CMK (cell line): ENCODE measurements around the gene TMEM229B.
A peak's percentile ranks its signal among the peaks of the same experiment; 100 is the strongest.

ENCODE experiments used
- DNase-seq: peaks from one replicate; pipeline ENCODE4 v3.0.0-alpha.2; 2010; ENCODE audit warnings: low read depth

The TMEM229B gene

DNA sequence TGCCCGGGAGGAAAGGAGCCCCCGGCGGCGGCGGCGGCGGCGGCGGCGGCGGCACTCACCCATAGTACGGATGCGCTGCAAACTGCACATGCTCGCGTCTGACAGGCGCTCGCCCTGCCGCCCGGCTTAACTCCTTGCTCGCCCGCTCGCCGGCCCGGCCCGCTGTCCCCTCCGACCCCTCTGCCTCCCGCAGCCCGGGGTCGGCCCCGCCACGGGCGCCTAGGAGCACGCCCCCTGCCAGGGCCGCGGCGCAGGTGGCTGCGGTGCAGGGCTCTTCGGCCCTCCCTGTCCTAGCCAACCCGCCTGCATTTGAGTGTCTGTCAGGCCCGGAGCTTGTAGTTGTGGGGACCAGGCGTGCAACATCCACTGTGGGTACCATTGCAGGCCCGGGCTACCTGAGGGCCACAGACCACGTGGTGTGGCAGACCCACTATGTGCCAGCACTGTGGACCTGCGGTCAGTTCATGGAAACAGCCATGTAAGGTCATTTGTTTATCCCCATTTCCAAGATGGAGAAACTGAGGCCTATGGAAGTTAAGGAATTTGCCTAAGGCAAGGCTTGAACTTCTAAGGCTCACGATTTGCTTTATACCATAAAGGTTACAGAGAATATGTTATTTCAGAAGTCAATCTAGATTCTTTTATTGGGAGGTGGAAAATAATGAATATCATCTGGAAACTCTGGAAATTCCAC is 27.0 kb upstream of the TMEM229B start:
- DNase-seq = no peak

DNA sequence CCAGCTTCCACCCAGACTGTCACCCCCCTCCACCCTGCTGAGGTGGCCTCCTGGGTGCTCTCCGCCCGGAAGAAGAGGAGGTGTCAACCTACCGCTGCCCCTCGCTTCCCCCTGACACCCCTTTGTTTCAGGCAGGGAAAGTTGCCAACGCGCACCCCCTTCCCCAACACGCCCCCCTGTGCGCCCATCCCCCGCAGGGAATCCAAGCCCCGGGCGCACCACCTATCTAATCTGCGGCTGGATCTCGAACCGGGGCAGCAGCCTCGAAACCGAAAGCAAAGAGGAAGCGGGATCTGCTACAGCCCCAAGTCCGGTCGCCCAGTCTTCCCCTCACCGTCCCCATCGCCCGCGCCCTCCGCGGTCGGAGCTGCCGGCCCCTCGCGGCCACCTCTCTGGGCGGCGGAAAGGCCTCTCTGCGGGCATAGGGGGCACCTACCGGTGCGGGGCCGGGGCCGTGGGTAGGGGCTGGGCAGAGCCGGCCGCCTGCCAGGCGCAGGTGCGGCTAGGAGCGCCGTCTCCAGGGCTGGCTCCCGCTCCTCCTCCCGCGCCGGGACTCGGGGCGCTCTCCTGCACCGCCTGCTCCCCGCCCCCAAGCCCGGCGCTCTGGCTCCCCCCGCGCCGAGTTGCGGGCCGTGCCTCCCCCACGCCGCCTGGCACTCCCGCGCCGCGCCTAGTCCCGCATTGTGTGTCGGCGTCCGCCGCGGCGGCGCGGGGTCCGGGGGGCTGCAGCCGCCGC is 26.3 kb upstream of the TMEM229B start:
- peak; percentile 29 for DNase-seq

DNA sequence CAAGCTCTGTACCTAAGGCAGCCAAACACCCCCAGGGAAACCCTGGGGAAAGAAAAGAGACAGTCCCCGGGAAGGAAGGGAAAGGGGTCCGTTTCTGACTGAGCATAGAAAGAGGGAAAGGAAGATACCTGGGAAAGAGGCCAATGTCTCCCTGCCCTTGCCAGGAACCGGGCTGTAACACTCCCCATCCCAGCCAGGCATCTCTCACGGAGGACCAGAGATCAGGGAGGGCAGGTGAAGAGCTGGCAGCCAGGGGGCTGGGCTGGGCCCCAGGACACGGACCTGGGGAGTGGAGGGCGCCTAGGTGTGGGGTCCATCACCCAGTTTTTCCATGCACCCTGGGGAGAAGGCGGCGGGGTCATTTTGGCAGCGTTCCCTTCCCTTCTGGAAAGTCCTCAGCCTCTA is 25.7 kb upstream of the TMEM229B start:
- no peak for DNase-seq

DNA sequence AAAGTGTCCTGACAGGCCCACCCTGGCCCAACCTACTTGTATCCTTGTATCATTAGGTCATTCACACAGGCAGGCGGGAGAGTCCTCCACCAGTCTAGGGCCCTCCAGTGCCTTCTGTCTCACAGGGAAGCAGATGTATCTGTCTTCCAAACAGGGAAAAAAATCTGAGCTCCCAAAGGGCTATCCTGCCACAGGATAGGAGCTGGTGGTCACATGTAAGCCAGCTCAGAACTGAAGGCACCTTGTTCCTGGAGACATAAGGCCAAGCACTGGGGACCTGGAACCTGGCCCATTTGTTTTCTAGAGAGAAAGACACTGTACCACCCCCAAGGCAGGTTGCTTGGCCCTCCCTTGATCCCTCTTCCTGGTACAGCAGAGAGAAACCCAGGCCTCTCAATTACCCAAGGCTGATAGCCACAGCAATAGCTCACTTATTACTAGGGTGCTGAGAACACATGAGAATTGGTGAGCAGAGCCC is 25.1 kb upstream of the TMEM229B start:
- DNase-seq = no peak

DNA sequence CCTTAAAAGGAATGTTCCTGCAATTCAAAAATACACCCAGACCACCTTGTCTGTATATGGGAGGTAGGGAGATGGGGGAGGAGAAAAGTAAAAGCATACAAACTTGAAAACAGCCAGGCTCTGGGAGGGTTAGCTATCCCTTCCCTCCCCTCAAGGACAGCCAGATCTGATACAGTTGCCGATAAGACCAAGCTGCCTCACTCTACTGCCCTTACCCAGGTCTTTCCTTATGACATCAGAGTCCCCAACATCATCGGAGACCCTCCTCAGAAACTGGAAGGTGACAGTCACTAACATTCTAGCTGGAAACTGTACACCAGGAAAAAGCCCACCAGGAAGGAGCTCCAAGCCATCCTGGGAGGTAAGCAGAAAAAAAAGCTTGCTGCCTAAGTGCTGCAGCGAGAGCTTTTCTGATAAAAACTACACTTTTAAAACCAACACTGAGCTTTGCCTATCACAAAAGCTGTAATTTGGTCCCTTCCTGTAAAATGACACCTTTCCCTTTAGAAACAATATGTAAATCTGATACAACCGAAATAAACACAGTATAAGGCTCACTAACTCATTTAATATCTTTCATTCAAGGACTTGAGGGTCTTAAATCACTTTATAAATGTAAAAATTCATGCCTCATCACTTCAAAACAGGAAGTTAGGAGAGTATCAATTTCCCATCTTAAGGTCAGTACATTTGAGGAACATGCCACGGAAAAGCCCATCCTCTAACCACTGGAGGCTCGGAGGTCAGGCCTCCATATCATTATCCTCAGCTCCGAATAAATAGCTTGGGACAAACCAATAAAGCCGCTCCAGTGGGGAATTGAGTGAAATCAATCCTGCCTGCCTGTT is 24.2 kb upstream of the TMEM229B start:
- DNase-seq = no peak

DNA sequence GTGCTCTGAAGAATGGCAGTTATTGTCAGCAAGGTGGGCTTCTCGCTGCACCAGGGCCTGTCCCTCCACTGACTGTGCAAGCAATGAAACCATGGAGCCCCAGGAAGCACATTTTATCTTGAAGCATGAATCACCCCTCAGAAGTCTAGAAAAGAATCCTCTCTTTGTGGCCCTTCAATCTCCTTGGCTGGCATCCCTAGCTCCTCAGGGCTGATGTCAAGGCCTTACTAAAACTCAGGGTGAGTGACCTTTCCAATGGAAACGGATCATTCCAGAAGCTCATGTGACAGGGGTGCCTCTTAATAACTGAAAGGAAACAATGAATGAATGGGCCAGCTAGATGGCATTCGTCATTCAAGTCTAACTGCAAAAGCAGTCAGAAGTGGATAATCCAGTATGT is 22.3 kb upstream of the TMEM229B start:
- DNase-seq = no peak

DNA sequence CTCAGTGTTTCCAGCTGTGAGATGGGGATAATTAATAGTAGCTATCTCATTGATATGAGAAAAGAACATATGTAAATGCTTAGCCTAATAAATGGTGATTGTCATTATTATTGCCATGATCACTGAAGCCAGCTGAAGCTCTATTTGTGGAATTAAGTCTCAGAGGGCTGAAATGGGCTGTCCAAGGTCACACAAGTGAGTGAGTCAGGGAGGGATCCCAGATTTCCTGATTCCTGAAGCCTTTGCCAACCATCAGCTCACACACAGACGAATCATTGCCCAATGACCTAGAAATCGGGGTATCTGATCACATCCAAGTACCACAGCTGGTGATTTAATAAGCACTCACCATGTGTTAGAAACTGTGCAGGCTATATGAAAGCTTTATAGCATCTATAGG is 21.6 kb upstream of the TMEM229B start:
- DNase-seq = no peak

DNA sequence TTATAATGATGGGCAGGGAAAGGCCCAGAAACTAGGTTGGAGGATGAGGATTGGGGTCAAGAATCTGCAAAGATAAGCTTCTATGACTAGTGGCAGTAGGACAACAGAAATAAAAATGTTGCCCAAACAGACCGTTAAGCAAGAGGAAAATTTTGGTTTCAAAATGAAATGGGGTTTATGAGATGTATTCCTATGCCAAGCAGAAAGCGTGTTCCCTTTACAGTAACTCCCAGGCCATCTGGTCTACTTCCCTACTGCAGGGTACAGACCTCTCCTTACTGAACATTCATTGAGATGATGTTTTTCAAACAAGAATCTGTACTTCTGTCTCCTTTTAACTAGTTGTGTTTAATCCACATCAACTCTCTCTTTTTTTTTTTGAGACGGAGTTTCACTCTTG is 20.4 kb upstream of the TMEM229B start:
- DNase-seq = no peak

DNA sequence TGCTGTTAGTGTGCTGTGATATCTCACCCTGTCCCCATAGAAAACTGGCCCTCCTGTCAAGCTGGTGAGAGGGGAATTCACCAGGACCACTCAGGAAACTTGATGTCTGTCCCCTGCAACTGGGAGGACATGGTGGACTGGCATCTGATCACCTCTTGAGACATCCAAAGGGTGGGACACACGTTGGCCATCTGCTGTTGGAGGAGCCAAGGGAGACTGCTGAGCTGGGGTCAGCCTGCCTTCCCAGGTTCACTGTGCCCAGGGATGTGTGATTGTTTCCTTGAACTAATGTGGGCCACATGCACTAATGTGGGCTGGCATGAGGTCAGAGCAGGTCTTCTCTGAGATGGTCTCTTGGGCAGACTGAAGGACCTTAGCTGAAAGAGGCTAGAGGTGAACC is 16.7 kb upstream of the TMEM229B start:
- no peak for DNase-seq

DNA sequence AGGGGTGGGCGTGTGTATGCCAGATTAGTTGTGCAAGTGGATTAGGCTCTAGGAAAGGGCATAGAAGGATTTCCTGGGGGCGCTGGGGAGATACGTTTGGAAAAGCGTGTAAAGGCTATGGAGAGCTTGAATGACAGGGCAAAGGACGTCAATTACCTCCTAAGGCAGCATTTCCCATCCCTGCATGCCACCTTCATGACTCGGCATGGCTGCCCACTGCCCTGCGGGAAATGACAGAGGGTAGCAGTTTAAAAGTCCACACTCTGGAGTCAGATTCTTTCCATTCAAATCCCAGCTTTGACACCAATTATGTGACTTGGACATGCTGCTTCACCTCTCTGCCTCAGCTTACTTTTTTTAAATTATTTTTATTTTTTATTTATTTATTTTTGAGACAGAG is 14.8 kb upstream of the TMEM229B start:
- no peak for DNase-seq

DNA sequence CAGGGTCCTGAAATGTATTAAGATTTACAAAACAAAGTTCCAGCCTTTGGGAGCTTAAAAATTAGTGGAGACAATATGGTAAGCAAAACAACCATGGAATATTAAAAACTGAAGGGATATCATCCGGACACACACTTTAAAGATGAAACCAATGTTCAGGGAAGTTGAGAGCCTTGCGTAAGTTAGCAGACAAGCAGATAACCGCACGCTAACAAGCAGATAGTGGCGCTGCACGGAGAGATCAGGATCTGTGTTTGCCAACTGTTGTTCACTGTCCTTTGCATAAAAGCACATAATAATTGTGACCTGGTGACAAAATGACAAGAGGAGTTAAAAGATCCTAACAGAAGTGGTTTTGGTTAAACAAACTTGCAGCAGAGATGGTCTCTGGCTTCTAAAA is 14.3 kb upstream of the TMEM229B start:
- no peak for DNase-seq

DNA sequence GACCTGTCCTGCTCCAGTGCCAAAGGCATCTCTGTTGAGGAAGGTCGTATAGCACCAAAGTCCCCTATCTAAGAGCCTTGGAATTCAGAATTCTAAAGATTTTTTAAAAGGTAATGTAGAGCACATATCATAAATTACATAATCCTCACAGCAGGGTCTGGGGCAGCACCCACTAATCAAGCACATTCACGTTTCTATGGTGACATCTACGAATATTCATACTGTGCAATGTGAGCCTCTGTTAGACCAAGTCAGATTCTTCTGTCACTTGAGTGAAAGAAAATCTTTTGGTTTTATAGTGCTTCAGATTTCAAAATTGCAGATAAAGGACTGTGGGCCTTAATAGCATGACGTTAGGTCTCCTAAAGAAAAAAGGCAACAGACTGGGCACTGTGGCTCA is 13.1 kb upstream of the TMEM229B start:
- DNase-seq = no peak

DNA sequence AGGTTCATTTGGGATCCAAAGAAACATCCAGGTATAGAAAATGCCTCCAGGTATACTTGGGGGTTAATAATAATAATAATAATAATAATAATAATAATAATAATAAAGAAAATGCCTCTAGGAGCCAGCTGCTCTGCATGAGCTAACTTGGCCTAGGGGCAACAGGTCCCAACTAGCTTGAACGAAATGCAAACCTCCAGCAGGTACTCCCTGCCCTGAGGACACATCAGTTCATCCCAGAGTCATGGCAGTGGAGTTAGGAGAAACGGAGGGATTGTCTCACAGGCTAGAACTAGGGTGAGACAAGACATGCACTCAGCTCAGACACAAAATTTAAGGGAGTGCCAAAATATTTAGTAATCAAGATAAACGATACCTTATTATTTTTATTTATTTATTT is 12.5 kb upstream of the TMEM229B start:
- DNase-seq = no peak

DNA sequence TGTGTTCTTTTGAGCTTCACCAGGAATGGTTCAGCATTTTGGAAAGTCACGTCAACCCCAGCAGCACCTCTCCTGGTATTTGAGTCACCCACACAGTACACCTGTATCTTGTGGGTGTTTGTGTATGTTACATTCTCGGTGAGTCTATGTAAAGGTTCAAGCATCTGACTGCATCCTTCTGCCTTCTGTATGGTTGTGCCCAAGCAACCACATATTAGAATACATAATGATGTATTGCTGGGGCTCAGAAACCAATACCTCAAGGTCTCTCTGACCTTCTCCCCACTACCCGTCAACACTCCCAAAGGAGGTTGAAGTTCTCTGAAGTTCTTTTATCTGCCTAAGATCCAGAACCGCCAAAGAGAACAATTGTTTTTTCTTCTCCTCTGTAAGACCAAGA is 9.2 kb upstream of the TMEM229B start:
- no peak for DNase-seq

DNA sequence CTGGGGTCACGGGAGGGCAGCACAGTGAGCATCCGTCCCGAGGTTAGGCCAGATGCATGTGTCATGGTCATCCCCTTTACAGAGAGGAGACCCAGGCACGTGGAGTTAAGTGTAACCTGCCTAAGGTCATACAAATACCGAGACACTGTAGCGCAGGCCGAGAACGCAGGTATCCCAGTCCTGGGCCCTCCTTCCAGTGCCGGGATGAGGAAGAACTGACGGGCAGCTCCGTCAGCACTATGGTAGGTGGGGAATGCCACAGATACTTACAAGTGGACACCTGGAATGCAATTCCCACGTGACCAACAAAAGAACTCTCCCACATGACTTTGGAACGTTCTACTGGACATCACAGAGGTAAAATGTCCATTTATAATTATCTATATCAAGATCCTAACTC is 8.7 kb upstream of the TMEM229B start:
- DNase-seq = no peak

DNA sequence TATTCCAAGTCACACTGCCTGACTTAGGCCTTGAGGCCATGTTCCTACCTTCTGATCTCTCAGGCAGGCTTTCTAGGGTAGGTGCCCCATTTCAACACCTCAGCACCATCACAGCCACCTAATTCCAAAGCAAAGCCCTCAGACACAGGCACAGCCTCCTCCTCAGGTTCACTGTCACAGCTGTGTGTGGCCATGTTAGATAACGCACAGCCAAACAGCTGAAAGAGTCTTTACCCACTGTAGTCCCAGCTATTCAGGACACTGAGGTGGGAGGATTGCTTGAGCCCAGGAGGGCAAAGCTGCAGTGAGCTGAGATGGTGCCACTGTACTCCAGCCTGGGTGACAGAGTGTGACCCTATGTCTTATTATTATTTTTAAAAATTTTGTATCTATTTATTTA is 7.3 kb upstream of the TMEM229B start:
- DNase-seq = no peak

DNA sequence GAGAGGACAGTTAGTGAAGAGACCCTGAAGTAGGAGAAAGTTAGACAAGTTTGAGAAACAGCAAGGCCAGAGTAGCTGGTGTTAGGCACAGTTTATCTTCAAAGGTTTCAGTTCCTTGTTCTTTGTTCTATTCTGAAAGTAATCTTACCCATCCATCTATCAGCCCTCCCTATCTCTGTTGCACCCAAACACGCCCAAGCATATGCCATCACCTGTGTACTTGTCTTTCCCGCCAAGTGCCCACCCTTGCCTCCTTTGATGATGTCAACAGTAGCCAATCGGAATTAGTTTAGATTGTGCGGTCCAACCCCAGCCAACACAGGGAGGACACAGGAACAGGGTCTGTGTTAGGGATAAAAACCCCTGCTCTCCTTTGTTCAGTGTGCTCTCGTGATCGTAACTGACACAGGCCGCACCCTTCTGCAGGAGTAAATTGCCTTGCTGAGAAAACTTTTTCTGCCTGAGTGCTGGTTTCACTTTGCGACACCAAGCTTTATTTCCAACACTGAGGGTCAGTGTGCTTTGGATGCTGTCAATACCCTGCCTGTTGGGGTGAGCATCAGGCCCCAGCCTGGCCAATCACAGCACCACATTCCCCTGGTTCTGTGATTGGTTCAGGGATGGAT is 4.7 kb upstream of the TMEM229B start:
- no peak for DNase-seq

DNA sequence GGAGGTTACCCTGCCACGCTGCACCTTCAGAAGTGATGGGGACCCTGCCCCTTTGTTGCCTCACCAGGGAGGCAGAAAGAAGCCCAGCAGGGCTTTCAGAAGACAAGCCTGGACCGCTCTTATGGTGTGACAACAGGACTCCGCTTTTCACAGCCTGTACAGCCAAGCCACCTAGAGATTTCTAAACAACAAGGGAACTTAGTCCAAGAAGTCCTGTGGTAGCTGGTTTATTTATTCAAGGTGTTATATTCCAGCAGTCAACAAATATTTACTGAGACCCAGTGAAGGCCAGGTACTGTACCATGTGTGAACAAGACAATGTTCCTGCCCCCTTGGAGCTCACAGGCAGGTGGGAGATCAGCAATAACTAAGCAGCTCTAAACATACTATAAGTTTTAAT is 4.0 kb upstream of the TMEM229B start:
- no peak for DNase-seq

DNA sequence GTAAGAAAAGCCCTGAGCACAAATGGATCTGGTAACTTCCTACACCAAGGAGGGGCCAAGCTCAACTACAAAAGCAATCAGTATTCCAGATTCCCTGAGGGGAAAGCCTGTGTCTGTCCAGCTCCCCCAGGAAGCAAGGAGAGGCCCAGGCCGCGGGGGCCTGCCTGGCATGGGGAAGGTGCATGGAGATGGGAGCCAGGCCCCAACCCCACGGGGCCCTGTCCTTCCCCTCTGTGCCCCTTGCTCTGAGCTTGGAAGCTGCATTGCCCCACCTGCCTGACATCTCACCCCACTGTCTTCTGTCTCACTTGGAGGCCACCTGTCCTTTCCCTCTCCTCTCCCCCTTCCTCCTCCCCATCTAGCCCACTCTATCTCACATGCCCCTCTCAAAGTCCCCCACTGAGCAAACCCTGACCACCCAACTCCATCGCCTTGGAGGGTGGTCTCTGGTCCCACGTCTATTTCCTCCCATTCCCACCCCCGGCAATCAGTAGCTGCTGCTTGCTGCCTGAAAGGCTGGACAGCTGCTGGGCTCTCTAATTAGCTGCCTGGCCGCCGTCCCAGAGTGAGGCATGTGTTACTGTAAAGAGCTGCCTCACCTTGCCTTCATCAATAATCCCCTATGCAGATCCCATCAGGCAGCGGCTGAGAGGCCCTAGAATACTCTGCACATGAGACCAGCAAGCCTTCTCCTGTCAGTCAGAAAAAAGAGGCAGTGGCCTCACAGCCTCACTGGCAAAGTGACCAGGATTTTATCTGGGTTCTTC is 3.4 kb upstream of the TMEM229B start:
- no peak for DNase-seq

DNA sequence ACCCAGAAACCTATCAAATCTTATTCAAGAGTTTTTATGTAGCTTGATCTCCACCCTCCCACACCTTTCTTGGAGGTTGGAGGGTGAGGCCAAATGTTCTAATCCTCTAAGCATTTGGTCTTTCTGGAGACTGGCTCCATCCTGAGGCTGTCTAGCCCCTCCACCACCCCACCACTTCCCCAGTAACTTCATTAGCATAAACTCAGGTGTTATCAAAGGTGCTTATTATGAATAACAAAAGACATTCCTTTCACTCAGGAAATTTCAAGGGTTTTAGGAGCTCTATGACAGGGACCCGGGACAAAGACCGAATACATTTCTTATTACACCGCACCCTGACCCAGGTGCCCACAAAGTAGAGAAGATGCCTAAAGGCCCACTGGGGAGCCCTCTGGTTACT is 2.8 kb upstream of the TMEM229B start:
- no peak for DNase-seq

DNA sequence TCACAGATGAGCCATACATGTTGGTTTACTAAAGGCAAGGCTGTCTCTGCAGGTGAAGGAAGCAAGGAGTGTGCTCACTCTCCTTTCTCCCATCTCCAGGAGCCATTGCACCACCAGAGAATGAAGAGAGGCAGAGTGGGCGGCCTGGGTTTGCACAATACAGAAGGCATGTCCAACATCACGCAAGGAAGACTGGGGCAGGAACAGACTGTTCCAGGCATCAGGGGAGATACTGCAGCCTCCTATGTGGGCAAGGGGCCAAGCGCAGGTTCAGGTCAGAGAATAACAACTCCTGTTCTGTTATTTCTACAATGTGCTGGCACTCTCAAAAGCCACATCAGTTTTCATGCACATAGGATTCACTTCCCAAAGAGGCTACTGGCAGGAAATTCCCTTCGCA is 1.7 kb upstream of the TMEM229B start:
- no peak for DNase-seq

DNA sequence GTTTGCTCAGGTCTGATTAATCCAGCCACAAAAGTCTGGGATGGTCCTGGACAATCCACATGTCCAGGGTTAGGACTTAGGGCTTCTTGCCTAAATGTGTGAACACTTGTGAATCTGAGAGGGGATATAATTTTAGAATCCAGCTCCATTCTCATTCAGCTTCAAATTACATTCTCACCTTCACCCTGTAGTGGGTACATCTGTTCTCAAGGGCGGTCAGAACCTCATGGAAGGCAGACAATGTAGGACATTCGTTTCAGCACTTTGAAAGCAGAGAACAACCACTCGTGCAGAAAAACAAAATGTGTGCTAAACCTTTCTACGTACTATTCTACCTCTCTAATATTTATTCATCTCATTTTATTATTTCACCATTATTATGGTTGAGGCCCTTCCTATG is 1.2 kb downstream of the TMEM229B start:
- DNase-seq = no peak
